Stomach (tissue), 4 donors: ENCODE measurements around the gene ANKRD10.

ENCODE experiments used
- EP300 ChIP-seq: sonication (generic); formaldehyde crosslinking; IDR thresholded peaks from one replicate; pipeline ENCODE4 v1.6.1; 2017; ENCODE audit warnings: antibody characterized with exemption
- TF ChIP-seq, protein P1 (sequence below), 7 experiments: fragments of 450-650 bp in 4 of 7; fragments of 200-600 bp in 3 of 7; sonication (generic) in 3 of 7; IDR thresholded peaks; one replicate each; pipeline ENCODE4 v1.5.1; 2016 to 2019; ENCODE audit warnings: antibody characterized with exemption in 7 of 7, control low read depth in 2 of 7, mild to moderate bottlenecking in 1 of 7

DNA sequence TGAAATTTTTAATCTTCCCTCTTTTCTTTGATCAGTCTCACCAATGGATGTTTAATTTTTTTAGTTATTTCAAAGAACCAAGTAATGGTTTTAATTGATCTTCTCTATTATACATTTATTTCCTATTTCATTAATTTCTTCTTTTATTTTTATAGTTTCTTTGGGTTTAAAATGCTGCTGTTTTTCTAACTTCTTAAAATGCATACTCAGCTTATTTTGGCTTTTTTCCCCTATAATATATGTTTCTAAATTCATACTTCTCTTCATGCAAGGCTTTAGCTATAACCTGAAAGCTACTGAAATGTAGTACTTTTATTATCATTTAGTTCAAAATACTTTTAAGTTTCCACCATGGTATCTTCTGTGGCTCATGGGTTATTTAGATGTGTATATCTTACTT, 53.9 kb downstream of the ANKRD10 start:
- TF ChIP-seq EP300, result no peak
- TF ChIP-seq, protein P1, sequence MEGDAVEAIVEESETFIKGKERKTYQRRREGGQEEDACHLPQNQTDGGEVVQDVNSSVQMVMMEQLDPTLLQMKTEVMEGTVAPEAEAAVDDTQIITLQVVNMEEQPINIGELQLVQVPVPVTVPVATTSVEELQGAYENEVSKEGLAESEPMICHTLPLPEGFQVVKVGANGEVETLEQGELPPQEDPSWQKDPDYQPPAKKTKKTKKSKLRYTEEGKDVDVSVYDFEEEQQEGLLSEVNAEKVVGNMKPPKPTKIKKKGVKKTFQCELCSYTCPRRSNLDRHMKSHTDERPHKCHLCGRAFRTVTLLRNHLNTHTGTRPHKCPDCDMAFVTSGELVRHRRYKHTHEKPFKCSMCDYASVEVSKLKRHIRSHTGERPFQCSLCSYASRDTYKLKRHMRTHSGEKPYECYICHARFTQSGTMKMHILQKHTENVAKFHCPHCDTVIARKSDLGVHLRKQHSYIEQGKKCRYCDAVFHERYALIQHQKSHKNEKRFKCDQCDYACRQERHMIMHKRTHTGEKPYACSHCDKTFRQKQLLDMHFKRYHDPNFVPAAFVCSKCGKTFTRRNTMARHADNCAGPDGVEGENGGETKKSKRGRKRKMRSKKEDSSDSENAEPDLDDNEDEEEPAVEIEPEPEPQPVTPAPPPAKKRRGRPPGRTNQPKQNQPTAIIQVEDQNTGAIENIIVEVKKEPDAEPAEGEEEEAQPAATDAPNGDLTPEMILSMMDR (IDR thresholded peaks at IDR 0.05), result no peak
